AG10803 (cell line): Measurements from ENCODE around the gene JAM3.

Experiments used
- DNase-seq: peaks from one replicate; pipeline ENCODE4 v3.0.0; 2010; ENCODE audit warnings: low read depth
- H3K4me3 ChIP-seq: 2 replicates; pipeline ENCODE4 v1.5.1; 2011; ENCODE audit warnings: mild to moderate bottlenecking, low read length, control low read depth
- CTCF ChIP-seq: conservative IDR thresholded peaks from 2 replicates; pipeline ENCODE4 v1.5.1; 2011; ENCODE audit warnings: mild to moderate bottlenecking, low read length, control low read depth, inconsistent platforms

The JAM3 gene

GRCh38 chr11:134040386-134041302, 28.2 kb upstream of the JAM3 start:
- no peak overlapping the region for H3K4me3 ChIP-seq
- TF ChIP-seq CTCF = no peak
- DNase-seq = peak; percentile 85

- H3K4me3 ChIP-seq = no peak overlapping the region
- DNase-seq = no peak
- no peak for TF ChIP-seq CTCF
These were observed 27.5 kb upstream of the JAM3 start for GRCh38 chr11:134041349-134041748.

GRCh38 chr11:134041791-134042696, 26.8 kb upstream of the JAM3 start:
- no peak for TF ChIP-seq CTCF
- no peak overlapping the region for H3K4me3 ChIP-seq
- peak; percentile 92 for DNase-seq

GRCh38 chr11:134043821-134044420, 25.0 kb upstream of the JAM3 start:
- no peak for TF ChIP-seq CTCF
- DNase-seq = no peak

GRCh38 chr11:134044514-134045284, 24.2 kb upstream of the JAM3 start:
- no peak overlapping the region for H3K4me3 ChIP-seq

More at GRCh38 chr11:134043821-134044420, 25.0 kb upstream of the JAM3 start:
- no peak overlapping the region for H3K4me3 ChIP-seq

More at GRCh38 chr11:134044514-134045284, 24.2 kb upstream of the JAM3 start:
- no peak for TF ChIP-seq CTCF
- DNase-seq = no peak
